Tibial nerve (tissue), 4 donors: Measurements from ENCODE around the gene C1orf122.

ENCODE experiments used
- EP300 ChIP-seq, 2 donors: sonication (generic); formaldehyde crosslinking; IDR thresholded peaks; one replicate each; pipeline ENCODE4 v1.6.1; 2017; ENCODE audit warnings: antibody characterized with exemption in 2 of 2, mild to moderate bottlenecking in 1 of 2
- TF ChIP-seq, protein P1 (sequence below), 5 experiments: fragments of 200-600 bp in 3 of 5; fragments of 450-650 bp in 2 of 5; sonication (generic) in 3 of 5; IDR thresholded peaks; one replicate each; pipeline ENCODE4 v1.5.1; 2016 to 2019; ENCODE audit warnings: antibody characterized with exemption in 5 of 5, mild to moderate bottlenecking in 3 of 5, moderate library complexity in 2 of 5

DNA sequence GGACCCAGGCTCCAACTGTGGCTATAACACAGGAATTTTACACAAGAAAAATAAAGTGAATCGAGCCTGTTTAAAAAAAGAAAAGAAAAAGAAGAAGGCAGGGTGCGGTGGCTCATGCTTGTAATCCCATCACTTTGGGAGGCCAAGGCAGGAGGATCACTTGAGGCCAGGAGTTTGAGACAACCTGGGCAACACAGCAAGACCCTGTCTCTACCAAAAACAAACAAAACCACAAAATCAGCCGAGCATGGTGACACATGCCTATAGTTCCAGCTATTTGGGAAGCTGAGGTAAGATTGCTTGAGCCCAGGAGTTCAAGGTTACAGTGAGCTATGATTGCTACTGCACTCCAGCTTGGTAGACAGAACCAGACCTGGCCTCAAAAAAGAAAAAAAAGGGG is 34.1 kb downstream of the C1orf122 start:
- no peak for TF ChIP-seq EP300 (IDR thresholded peaks at IDR 0.05)
- TF ChIP-seq, protein P1, sequence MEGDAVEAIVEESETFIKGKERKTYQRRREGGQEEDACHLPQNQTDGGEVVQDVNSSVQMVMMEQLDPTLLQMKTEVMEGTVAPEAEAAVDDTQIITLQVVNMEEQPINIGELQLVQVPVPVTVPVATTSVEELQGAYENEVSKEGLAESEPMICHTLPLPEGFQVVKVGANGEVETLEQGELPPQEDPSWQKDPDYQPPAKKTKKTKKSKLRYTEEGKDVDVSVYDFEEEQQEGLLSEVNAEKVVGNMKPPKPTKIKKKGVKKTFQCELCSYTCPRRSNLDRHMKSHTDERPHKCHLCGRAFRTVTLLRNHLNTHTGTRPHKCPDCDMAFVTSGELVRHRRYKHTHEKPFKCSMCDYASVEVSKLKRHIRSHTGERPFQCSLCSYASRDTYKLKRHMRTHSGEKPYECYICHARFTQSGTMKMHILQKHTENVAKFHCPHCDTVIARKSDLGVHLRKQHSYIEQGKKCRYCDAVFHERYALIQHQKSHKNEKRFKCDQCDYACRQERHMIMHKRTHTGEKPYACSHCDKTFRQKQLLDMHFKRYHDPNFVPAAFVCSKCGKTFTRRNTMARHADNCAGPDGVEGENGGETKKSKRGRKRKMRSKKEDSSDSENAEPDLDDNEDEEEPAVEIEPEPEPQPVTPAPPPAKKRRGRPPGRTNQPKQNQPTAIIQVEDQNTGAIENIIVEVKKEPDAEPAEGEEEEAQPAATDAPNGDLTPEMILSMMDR (IDR thresholded peaks at IDR 0.05): no peak
